ENCODE results near the gene WRAP73.

DNA sequence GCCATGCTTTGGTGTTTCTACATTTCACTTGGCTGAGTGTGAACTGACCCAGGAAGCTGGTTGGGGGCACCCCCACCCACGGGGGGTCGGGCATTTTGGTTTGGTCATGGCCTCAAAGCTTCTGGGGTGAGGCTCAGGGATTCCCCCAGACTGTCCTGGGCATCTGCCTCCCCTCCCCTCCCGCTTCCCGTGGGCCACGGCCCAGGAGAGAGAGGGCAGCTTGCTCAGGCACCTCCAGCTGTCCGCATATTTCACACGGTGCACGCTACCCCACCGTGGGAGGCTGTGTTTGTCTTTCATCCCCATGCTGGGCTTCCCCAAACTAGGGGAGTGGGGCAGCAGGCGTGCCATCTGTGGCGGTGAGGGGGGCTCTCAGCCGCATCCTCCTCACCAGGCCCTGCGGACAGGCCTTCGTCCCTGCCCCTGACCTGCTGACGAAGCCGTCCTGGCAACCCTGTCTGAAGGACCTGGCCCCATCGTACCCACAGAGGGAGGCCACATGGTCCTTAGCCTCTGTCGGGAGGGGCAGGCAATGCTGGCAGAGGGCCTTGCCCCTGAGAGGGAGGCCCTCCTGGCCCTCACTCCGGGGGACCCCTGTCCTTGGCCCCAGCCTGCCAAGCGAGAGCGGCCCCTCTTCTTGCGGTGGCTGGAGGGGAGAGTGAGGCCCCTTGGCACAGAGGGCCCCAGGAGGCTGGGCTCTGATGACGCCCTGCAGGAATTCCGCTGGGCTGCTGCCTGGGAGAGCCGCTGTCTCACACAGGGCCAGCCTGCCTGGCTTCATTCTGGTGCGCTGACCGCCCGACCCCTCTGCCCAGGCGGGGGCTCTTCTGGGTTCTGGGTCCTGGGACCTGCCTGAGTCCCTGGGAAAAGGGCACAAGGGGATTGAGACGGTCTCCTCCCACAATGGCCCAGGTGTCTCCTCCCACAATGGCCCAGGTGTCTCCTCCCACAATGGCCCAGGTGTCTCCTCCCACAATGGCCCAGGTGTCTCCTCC lies 24.5 kb upstream of the WRAP73 start:
- TF ChIP-seq POLR2A (IDR thresholded peaks at IDR 0.05; ENCODE audit: low read depth, low read length) (no peak), POLR2AphosphoS5 (IDR thresholded peaks at IDR 0.05; ENCODE audit: low read depth, low read length) (no peak), TAF1 (IDR thresholded peaks at IDR 0.05; ENCODE audit: borderline replicate concordance, low read depth, low read length) (no peak)
